ENCODE measurements around the gene GPATCH1.

DNA sequence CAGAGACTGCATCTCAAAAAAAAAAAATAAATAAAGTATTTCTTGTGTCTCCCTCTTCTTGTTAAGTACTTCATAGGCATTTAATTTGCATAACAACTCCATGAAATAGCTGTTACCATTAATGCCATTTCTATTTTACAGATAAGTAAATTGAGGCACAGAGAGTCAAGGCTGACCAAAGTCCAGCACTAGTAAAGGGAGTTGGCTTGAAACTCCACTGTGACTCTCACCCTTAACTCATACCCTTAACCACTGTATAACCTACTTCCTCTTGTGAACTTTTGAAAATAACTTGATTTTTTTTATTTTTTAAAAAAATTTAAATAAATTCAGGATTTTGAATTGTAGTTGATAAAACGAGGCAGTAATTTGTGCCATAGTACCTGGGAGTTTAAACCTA lies 6.0 kb downstream of the GPATCH1 start:
- TF ChIP-seq, protein P1, sequence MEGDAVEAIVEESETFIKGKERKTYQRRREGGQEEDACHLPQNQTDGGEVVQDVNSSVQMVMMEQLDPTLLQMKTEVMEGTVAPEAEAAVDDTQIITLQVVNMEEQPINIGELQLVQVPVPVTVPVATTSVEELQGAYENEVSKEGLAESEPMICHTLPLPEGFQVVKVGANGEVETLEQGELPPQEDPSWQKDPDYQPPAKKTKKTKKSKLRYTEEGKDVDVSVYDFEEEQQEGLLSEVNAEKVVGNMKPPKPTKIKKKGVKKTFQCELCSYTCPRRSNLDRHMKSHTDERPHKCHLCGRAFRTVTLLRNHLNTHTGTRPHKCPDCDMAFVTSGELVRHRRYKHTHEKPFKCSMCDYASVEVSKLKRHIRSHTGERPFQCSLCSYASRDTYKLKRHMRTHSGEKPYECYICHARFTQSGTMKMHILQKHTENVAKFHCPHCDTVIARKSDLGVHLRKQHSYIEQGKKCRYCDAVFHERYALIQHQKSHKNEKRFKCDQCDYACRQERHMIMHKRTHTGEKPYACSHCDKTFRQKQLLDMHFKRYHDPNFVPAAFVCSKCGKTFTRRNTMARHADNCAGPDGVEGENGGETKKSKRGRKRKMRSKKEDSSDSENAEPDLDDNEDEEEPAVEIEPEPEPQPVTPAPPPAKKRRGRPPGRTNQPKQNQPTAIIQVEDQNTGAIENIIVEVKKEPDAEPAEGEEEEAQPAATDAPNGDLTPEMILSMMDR (IDR thresholded peaks at IDR 0.05; ENCODE audit: insufficient read depth, low read length, poor library complexity, severe bottlenecking) = no peak
- no peak for TF ChIP-seq EZH2phosphoT487 (conservative IDR thresholded peaks at IDR 0.05; ENCODE audit: low read length)
